Motor neuron (in vitro differentiated cells): ENCODE data around the gene BRWD1. TPM values are rescaled to one million over a fixed set of nuclear protein-coding genes. Genes with fewer than 3 reads are reported as not detected.

Experiments
- ATAC-seq, 8 experiments: fragments of 200-7000 bp; cut with Tn5 transposase; replicated peaks in 6 of 8; 2 replicates each; pipeline ENCODE4 v1.8.0; 2021; ENCODE audit warnings: mild to moderate bottlenecking in 8 of 8, moderate library complexity in 8 of 8
- H3K27ac ChIP-seq, 2 donors: fragments of 250-450 bp; sonication (Bioruptor Pico); 2 replicates each; pipeline ENCODE4 v1.9.0; 2021; ENCODE audit warnings: antibody characterized with exemption in 2 of 2, mild to moderate bottlenecking in 2 of 2, moderate library complexity in 1 of 2
- H3K4me1 ChIP-seq, 2 donors: fragments of 250-450 bp; sonication (Bioruptor Pico); replicated peaks in 1 of 2; 2 replicates each; pipeline ENCODE4 v1.6.1; 2021; ENCODE audit warnings: antibody characterized with exemption in 2 of 2, mild to moderate bottlenecking in 2 of 2, moderate library complexity in 1 of 2
- H3K4me3 ChIP-seq, 5 donors: fragments of 250-450 bp; sonication (Bioruptor Pico); 2 replicates each; pipeline ENCODE4 v1.9.0; 2021; ENCODE audit warnings: antibody characterized with exemption in 5 of 5, mild to moderate bottlenecking in 5 of 5, moderate library complexity in 4 of 5
- WGBS, 10 experiments: fragments of 450-650 bp; shearing (Covaris generic); methylation state at CpG; one replicate each; pipeline ENCODE4 v1.0.0; 2022; 5-methylcytosine and 5-hydroxymethylcytosine counted together
- in situ Hi-C, 9 experiments: fragments of 400-800 bp; cut with MboI; loops; one replicate each; pipeline ENCODE4 v1.15.0; 2021; ENCODE audit warnings: low sequenced_read_pairs in 9 of 9, low pct_unique_long_range_greater_than_20kb in 2 of 9; ENCODE audit not compliant: unreplicated experiment in 9 of 9
- total RNA-seq, 8 experiments: library from RNA; unstranded; fragments of 300-600 nt; gene quantifications; 2 replicates each; pipeline versions ENCODE4 v1.2.3 to v1.2.4, GENCODE V29; 2022

The BRWD1 gene
- total RNA-seq, 8 experiments from 2014 or later: 32.5 to 92.8 (median 71.6) TPM

- H3K4me1 ChIP-seq: peaks cover 0 to 4% of the 10 kb centered on the region in 2 donors
- WGBS, 10 experiments: 27 to 100% (median 80%) methylated on average over 1 of the region's 1 CpG; no CpG with 5 or more reads in 2 of the 10 experiments
- in situ Hi-C loops: no loop called here
- ATAC-seq: peak in 1 of 8 experiments; percentile 7
- no peak overlapping the region for H3K27ac ChIP-seq
- no peak overlapping the region for H3K4me3 ChIP-seq
Measured at GRCh38 chr21:39307466-39307865, 6.0 kb downstream of the BRWD1 start.

- no peak for ATAC-seq
- Histone ChIP-seq H3K4me1 (no peaks in the 10 kb centered on the region), H3K27ac (no peak overlapping the region), H3K4me3 (no peak overlapping the region)
- WGBS, 10 experiments: 100% methylated on average over 1 of the region's 3 CpGs; no CpG with 5 or more reads in 8 of the 10 experiments
- in situ Hi-C loops: no loop called here
Measured at GRCh38 chr21:39300587-39300986, 12.8 kb downstream of the BRWD1 start.

GRCh38 chr21:39296891-39297290 lies 16.5 kb downstream of the BRWD1 start:
- in situ Hi-C loops: no loop called here
- no peak for ATAC-seq
- 67 to 100% (median 100%) methylated on average over 1 to 2 of the region's 2 CpGs; no CpG with 5 or more reads in 2 of the 10 experiments for WGBS, 10 experiments
- Histone ChIP-seq H3K27ac (no peak overlapping the region), H3K4me3 (no peak overlapping the region), H3K4me1 (no peaks in the 10 kb centered on the region)

GRCh38 chr21:39288987-39289386 lies 24.4 kb downstream of the BRWD1 start:
- Histone ChIP-seq H3K4me1 (no peaks in the 10 kb centered on the region), H3K27ac (no peak overlapping the region), H3K4me3 (no peak overlapping the region)
- no peak for ATAC-seq
- WGBS, 10 experiments: 88 to 100% (median 100%) methylated on average over 1 of the region's 1 CpG
- in situ Hi-C loops: no loop called here

GRCh38 chr21:39282911-39283310 lies 30.5 kb downstream of the BRWD1 start:
- in situ Hi-C loops: no loop called here
- no peak for ATAC-seq
- H3K27ac ChIP-seq: no peak overlapping the region
- H3K4me1 ChIP-seq: no peaks in the 10 kb centered on the region
- H3K4me3 ChIP-seq: no peak overlapping the region
- WGBS, 10 experiments: 86 to 100% (median 93%) methylated on average over 2 to 6 of the region's 6 CpGs; no CpG with 5 or more reads in 1 of the 10 experiments

GRCh38 chr21:39281853-39282252 lies 31.6 kb downstream of the BRWD1 start:
- no peak overlapping the region for H3K27ac ChIP-seq
- H3K4me3 ChIP-seq: no peak overlapping the region
- in situ Hi-C loops: no loop called here
- ATAC-seq: no peak
- WGBS, 10 experiments: 76 to 100% (median 100%) methylated on average over 1 to 6 of the region's 6 CpGs; no CpG with 5 or more reads in 2 of the 10 experiments
- no peaks in the 10 kb centered on the region for H3K4me1 ChIP-seq

GRCh38 chr21:39281207-39281606 lies 32.2 kb downstream of the BRWD1 start:
- no peak for ATAC-seq
- in situ Hi-C loops: no loop called here
- H3K4me3 ChIP-seq: no peak overlapping the region
- WGBS, 10 experiments: 40 to 100% (median 83%) methylated on average over 1 to 6 of the region's 8 CpGs; no CpG with 5 or more reads in 2 of the 10 experiments
- no peaks in the 10 kb centered on the region for H3K4me1 ChIP-seq
- no peak overlapping the region for H3K27ac ChIP-seq

- in situ Hi-C loops: no loop called here
- no peak for ATAC-seq
Measured at GRCh38 chr21:39269620-39270019, 43.8 kb downstream of the BRWD1 start.

GRCh38 chr21:39265603-39266002 lies 47.8 kb downstream of the BRWD1 start:
- no peaks in the 10 kb centered on the region for H3K4me1 ChIP-seq
- no peak for ATAC-seq
- in situ Hi-C loops: no loop called here
- WGBS, 10 experiments: 0 to 100% (median 44%) methylated on average over 1 to 2 of the region's 2 CpGs; no CpG with 5 or more reads in 2 of the 10 experiments
- H3K27ac ChIP-seq: no peak overlapping the region
- no peak overlapping the region for H3K4me3 ChIP-seq

More at GRCh38 chr21:39269620-39270019, 43.8 kb downstream of the BRWD1 start:
- no peak overlapping the region for H3K27ac ChIP-seq
- no peaks in the 10 kb centered on the region for H3K4me1 ChIP-seq
- 83 to 100% (median 94%) methylated on average over 1 to 2 of the region's 2 CpGs; no CpG with 5 or more reads in 1 of the 10 experiments for WGBS, 10 experiments
- no peak overlapping the region for H3K4me3 ChIP-seq

- H3K4me3 ChIP-seq: no peak overlapping the region
- in situ Hi-C loops: no loop called here
- no peaks in the 10 kb centered on the region for H3K4me1 ChIP-seq
- 86 to 100% (median 100%) methylated on average over 1 to 2 of the region's 2 CpGs for WGBS, 10 experiments
- ATAC-seq: peak in 3 of 8 experiments; percentile 70 to 83 (median 77)
- no peak overlapping the region for H3K27ac ChIP-seq
Measured at GRCh38 chr21:39263372-39263771, 50.1 kb downstream of the BRWD1 start.

- H3K4me1 ChIP-seq: no peaks in the 10 kb centered on the region
- in situ Hi-C loops: no loop called here
- 72 to 100% (median 91%) methylated on average over 2 to 4 of the region's 4 CpGs for WGBS, 10 experiments
- H3K4me3 ChIP-seq: no peak overlapping the region
- H3K27ac ChIP-seq: no peak overlapping the region
- ATAC-seq: no peak
Measured at GRCh38 chr21:39258207-39258606, 55.2 kb downstream of the BRWD1 start.

- ATAC-seq: no peak
- H3K4me3 ChIP-seq: no peak overlapping the region
- WGBS, 10 experiments: 56 to 100% (median 80%) methylated on average over 1 to 3 of the region's 3 CpGs
- in situ Hi-C loops: no loop called here
- no peak overlapping the region for H3K27ac ChIP-seq
- H3K4me1 ChIP-seq: no peaks in the 10 kb centered on the region
Measured at GRCh38 chr21:39251326-39251725, 62.1 kb downstream of the BRWD1 start.

GRCh38 chr21:39238275-39238674 lies 75.2 kb downstream of the BRWD1 start:
- no peak overlapping the region for H3K27ac ChIP-seq
- ATAC-seq: no peak
- in situ Hi-C loops: no loop called here
- 0 to 100% (median 100%) methylated on average over 1 of the region's 1 CpG; no CpG with 5 or more reads in 3 of the 10 experiments for WGBS, 10 experiments
- no peaks in the 10 kb centered on the region for H3K4me1 ChIP-seq
- H3K4me3 ChIP-seq: no peak overlapping the region

GRCh38 chr21:39232861-39233291 lies 80.6 kb downstream of the BRWD1 start:
- WGBS, 10 experiments: 63 to 100% (median 98%) methylated on average over 1 to 3 of the region's 3 CpGs; no CpG with 5 or more reads in 2 of the 10 experiments
- Histone ChIP-seq H3K27ac (no peak overlapping the region), H3K4me1 (no peaks in the 10 kb centered on the region), H3K4me3 (no peak overlapping the region)
- in situ Hi-C loops: no loop called here
- no peak for ATAC-seq
